Ovary (tissue), 9 donors: ENCODE data around the gene PANK1. TPM values are rescaled to one million over a fixed set of nuclear protein-coding genes. Genes with fewer than 3 reads are reported as not detected.

Source experiments
- DNase-seq, 5 donors: peaks; one replicate each; pipeline ENCODE4 v3.0.0-alpha.2; 2019 to 2020
- H3K27ac ChIP-seq, 2 donors: fragments of 200-600 bp; one replicate each; pipeline versions ENCODE4 v1.5.1 to v1.8.0; 2019 to 2022
- H3K27me3 ChIP-seq: fragments of 200-600 bp; one replicate; pipeline ENCODE4 v1.8.0; 2022
- H3K36me3 ChIP-seq: fragments of 200-600 bp; sonication (generic); one replicate; pipeline ENCODE4 v1.5.1; 2019
- H3K4me1 ChIP-seq: one replicate; pipeline ENCODE4 v1.8.1; 2013; ENCODE audit warnings: mild to moderate bottlenecking, moderate library complexity; ENCODE audit not compliant: insufficient read depth
- H3K4me3 ChIP-seq: fragments of 200-600 bp; sonication (generic); one replicate; pipeline ENCODE4 v1.5.1; 2017
- H3K9me3 ChIP-seq, 2 donors: fragments of 200-600 bp in 1 of 2; sonication (generic) in 1 of 2; one replicate each; pipeline versions ENCODE4 v1.5.1 to v1.8.1; 2013 to 2019; ENCODE audit warnings: mild to moderate bottlenecking in 1 of 2, moderate library complexity in 1 of 2
- EP300 ChIP-seq: sonication (generic); formaldehyde crosslinking; IDR thresholded peaks from one replicate; pipeline ENCODE4 v1.6.1; 2017; ENCODE audit warnings: antibody characterized with exemption
- POLR2A ChIP-seq: fragments of 450-650 bp; IDR thresholded peaks from one replicate; pipeline ENCODE4 v1.6.1; 2017; ENCODE audit warnings: antibody characterized with exemption, mild to moderate bottlenecking, moderate library complexity
- WGBS, 3 donors: extraction: QIAGEN DNeasy Blood & Tissue Kit in 1 of 3; methylation state at CpG; one replicate each; pipeline versions ENCODE4 v1.1.5 to v1.1.7; 2013 to 2017; 5-methylcytosine and 5-hydroxymethylcytosine counted together
- intact Hi-C, 4 donors: fragments of 100-400 bp; cut with DNase I; formaldehyde crosslinking; loops; one replicate each; pipeline versions ENCODE4 v1.11.0 to v1.15.1; 2022 to 2023
- polyA plus RNA-seq, 2 donors: library from polyadenylated mRNA; stranded (reverse); fragments of 200-250 nt in 1 of 2; fragments of 350-450 nt in 1 of 2; fragmentation: Illumina TruSeq in 1 of 2; extraction: RNeasy Lipid Tissue Mini Kit (QIAGEN cat#74804) in 1 of 2; gene quantifications; one replicate each; pipeline ENCODE4 v1.2.3, GENCODE V29; 2013 to 2014
- total RNA-seq, 7 donors: library from RNA; depleted of rRNA in 2 of 7; stranded (reverse); fragments of >200 nt in 2 of 7; fragmentation: NEBNext Ultra II Directional in 3 of 7; extraction: Animal tissue kit (Norgen Biotek cat#: 25700) in 3 of 7; gene quantifications; one replicate each; pipeline versions ENCODE4 v1.1.0 to v1.2.4, GENCODE V29; 2016 to 2023
- TF ChIP-seq, protein P1 (sequence below), 3 donors: fragments of 450-650 bp in 2 of 3; fragments of 200-600 bp in 1 of 3; IDR thresholded peaks; one replicate each; pipeline versions ENCODE4 v1.5.1 to v1.8.0; 2016 to 2022; ENCODE audit warnings: antibody characterized with exemption in 3 of 3, mild to moderate bottlenecking in 1 of 3
- donor health status: DM: no; HTN: no; CAD: no; lungs with moderate emphysema.
- donor health status: DM: no; HTN: no; CAD: no.
- donor health status: Bipolar disorder and iron deficiency.
- donor health status: DM: yes; HTN: yes; CAD: no.
- donor health status: DM: no; HTN: no; CAD: no.
- donor health status: DM: yes; HTN: yes; CAD: no.

PANK1 gene
- total and polyA plus RNA-seq, 9 donors = 1.7 to 6.2 (median 4.5) TPM

GRCh38 chr10:89543841-89544240, 101.2 kb downstream of the PANK1 start:
- TF ChIP-seq EP300 (no peak), POLR2A (no peak)
- TF ChIP-seq, protein P1, sequence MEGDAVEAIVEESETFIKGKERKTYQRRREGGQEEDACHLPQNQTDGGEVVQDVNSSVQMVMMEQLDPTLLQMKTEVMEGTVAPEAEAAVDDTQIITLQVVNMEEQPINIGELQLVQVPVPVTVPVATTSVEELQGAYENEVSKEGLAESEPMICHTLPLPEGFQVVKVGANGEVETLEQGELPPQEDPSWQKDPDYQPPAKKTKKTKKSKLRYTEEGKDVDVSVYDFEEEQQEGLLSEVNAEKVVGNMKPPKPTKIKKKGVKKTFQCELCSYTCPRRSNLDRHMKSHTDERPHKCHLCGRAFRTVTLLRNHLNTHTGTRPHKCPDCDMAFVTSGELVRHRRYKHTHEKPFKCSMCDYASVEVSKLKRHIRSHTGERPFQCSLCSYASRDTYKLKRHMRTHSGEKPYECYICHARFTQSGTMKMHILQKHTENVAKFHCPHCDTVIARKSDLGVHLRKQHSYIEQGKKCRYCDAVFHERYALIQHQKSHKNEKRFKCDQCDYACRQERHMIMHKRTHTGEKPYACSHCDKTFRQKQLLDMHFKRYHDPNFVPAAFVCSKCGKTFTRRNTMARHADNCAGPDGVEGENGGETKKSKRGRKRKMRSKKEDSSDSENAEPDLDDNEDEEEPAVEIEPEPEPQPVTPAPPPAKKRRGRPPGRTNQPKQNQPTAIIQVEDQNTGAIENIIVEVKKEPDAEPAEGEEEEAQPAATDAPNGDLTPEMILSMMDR (IDR thresholded peaks at IDR 0.05) = no peak
- H3K27ac ChIP-seq = no peak overlapping the region
- intact Hi-C loops = no loop called here
- no peak for DNase-seq
- no peaks in the 10 kb centered on the region for H3K27me3 ChIP-seq
- 86 to 93% (median 87%) methylated on average over 3 of the region's 3 CpGs for WGBS, 3 donors
- H3K4me3 ChIP-seq = no peak overlapping the region
- H3K4me1 ChIP-seq = no peaks in the 10 kb centered on the region
- no peaks in the 10 kb centered on the region for H3K36me3 ChIP-seq
- no peaks in the 10 kb centered on the region for H3K9me3 ChIP-seq

- Histone ChIP-seq H3K9me3 (no peaks in the 10 kb centered on the region), H3K27me3 (no peaks in the 10 kb centered on the region), H3K4me3 (no peak overlapping the region), H3K27ac (no peak overlapping the region), H3K4me1 (no peaks in the 10 kb centered on the region), H3K36me3 (no peaks in the 10 kb centered on the region)
- DNase-seq = no peak
- intact Hi-C loops = no loop called here
- 86 to 88% (median 88%) methylated on average over 4 of the region's 4 CpGs for WGBS, 3 donors
- no peak for TF ChIP-seq POLR2A
- TF ChIP-seq EP300 = no peak
- TF ChIP-seq, protein P1 (IDR thresholded peaks at IDR 0.05) = no peak
These were observed 104.6 kb downstream of the PANK1 start for GRCh38 chr10:89540420-89540949.

DNA sequence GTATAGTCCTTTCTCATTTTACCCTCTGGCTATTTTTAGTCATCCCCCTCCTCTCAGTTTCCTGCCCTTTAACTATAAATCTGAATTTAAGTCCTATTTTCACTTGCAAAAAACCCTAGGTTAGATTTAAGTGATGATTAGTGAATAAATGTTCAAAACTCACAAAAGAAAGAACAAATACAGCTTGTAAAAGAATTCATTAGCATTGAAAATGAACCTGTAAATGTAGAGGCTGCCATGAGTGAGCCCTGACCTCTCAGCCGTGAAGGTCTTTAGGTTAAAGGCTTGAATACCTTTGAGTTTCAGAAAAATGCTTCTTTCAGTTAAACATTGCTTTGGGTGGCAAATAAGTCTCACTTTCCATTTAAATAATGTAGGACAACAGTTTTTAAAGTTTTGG, 107.7 kb downstream of the PANK1 start:
- no peak for DNase-seq
- Histone ChIP-seq H3K4me1 (peaks cover 3% of the 10 kb centered on the region), H3K9me3 (no peaks in the 10 kb centered on the region), H3K4me3 (no peak overlapping the region), H3K27me3 (no peaks in the 10 kb centered on the region), H3K27ac (no peak overlapping the region), H3K36me3 (no peaks in the 10 kb centered on the region)
- TF ChIP-seq POLR2A = no peak
- TF ChIP-seq, protein P1 (IDR thresholded peaks at IDR 0.05) = no peak
- no peak for TF ChIP-seq EP300
- intact Hi-C loops = no loop called here
- 61 to 69% (median 63%) methylated on average over 1 of the region's 1 CpG for WGBS, 3 donors

DNA sequence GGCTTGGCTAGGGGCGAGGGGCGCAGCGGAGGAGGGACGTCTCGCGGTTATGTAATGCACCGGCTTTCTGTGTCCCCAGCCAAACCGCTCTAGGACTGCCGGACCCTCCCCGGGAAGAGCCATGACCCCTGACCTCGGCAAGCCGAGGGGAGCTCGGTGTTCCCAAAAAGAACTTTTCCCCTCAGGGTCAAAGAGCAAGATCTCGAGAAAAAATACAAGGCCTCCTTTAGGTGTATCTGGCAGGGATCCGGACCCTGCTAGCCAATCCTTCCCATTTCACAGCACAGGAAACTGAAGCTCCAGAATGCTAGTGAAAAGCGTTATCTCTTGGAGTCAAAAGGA, 109.1 kb downstream of the PANK1 start:
- no peak for DNase-seq
- WGBS, 3 donors = 10 to 16% (median 14%) methylated on average over 16 of the region's 16 CpGs
- TF ChIP-seq POLR2A (no peak), EP300 (no peak)
- TF ChIP-seq, protein P1 (IDR thresholded peaks at IDR 0.05) = no peak
- Histone ChIP-seq H3K4me3 (peak overlapping the region; percentile 29), H3K4me1 (peaks cover 3% of the 10 kb centered on the region), H3K9me3 (no peaks in the 10 kb centered on the region), H3K27ac (no peak overlapping the region), H3K36me3 (no peaks in the 10 kb centered on the region), H3K27me3 (no peaks in the 10 kb centered on the region)
- intact Hi-C loops = no loop called here
